Coronary artery (tissue), 2 donors: ENCODE results near the gene RCN1.
A peak's percentile ranks its signal among the peaks of the same experiment; 100 is the strongest.

Experiments
- DNase-seq: peaks from one replicate; pipeline ENCODE4 v3.0.0-alpha.2; 2017; ENCODE audit warnings: low spot score
- H3K27ac ChIP-seq, 2 donors: fragments of 200-600 bp; sonication (generic); one replicate each; pipeline ENCODE4 v1.5.1; 2016 to 2019
- H3K4me3 ChIP-seq: fragments of 200-600 bp; sonication (generic); 2 replicates; pipeline ENCODE4 v1.5.1; 2016; ENCODE audit warnings: mild to moderate bottlenecking, moderate library complexity
- CTCF ChIP-seq: fragments of 200-600 bp; sonication (generic); IDR thresholded peaks from one replicate; pipeline ENCODE4 v1.5.1; 2019; ENCODE audit warnings: antibody characterized with exemption

RCN1 gene

GRCh38 chr11:32088117-32088941 is 2.5 kb upstream of the RCN1 start:
- peak; percentile 90 for DNase-seq
- H3K27ac ChIP-seq = peak overlapping the region; percentile 53 to 73
- H3K4me3 ChIP-seq = peak overlapping the region; percentile 54
- no peak for TF ChIP-seq CTCF

GRCh38 chr11:32092581-32093170 is 1.8 kb downstream of the RCN1 start:
- no peak for TF ChIP-seq CTCF
- no peak for DNase-seq
- Histone ChIP-seq H3K27ac (peak overlapping the region in 1 of 2 donors; percentile 94), H3K4me3 (peak overlapping the region; percentile 75)

GRCh38 chr11:32094923-32095322 is 4.0 kb downstream of the RCN1 start:
- Histone ChIP-seq H3K27ac (no peak overlapping the region), H3K4me3 (no peak overlapping the region)
- no peak for DNase-seq
- no peak for TF ChIP-seq CTCF

GRCh38 chr11:32098142-32098903 is 7.4 kb downstream of the RCN1 start:
- H3K4me3 ChIP-seq = no peak overlapping the region
- no peak for TF ChIP-seq CTCF
- H3K27ac ChIP-seq = no peak overlapping the region
- DNase-seq = no peak

- no peak overlapping the region for H3K4me3 ChIP-seq
- H3K27ac ChIP-seq = no peak overlapping the region
- DNase-seq = no peak
- no peak for TF ChIP-seq CTCF
These were observed 8.6 kb downstream of the RCN1 start for GRCh38 chr11:32099516-32099915.

GRCh38 chr11:32100495-32100894 is 9.6 kb downstream of the RCN1 start:
- Histone ChIP-seq H3K27ac (no peak overlapping the region), H3K4me3 (no peak overlapping the region)
- DNase-seq = no peak
- TF ChIP-seq CTCF = no peak
